ENCODE measurements around the gene ABR. TPM values are rescaled to one million over a fixed set of nuclear protein-coding genes. Genes with fewer than 3 reads are reported as not detected.
A peak's percentile ranks its signal among the peaks of the same experiment; 100 is the strongest.

ABR gene
- total and polyA plus RNA-seq, 2 donors = 17.7 to 37.6 TPM

- WGBS = 65% methylated on average over 13 of the region's 13 CpGs
- Histone ChIP-seq H3K27ac (ENCODE audit: low read depth in 1 of 2, low read length in 1 of 2) (peak overlapping the region in 1 of 2 donors; percentile 78), H3K4me3 (ENCODE audit: low read length in 2 of 2) (no peak overlapping the region), H3K4me1 (ENCODE audit: control insufficient read depth in 2 of 2, insufficient read depth in 2 of 2, low read length in 2 of 2) (peaks cover 22 to 31% of the 10 kb centered on the region in 2 donors), H3K36me3 (ENCODE audit: control insufficient read depth in 2 of 2, insufficient read depth in 2 of 2, low read length in 1 of 2) (peaks cover 48 to 60% of the 10 kb centered on the region in 2 donors), H3K27me3 (ENCODE audit: control insufficient read depth in 2 of 2, insufficient read depth in 1 of 2, low read length in 1 of 2) (no peaks in the 10 kb centered on the region), H3K9me3 (ENCODE audit: control insufficient read depth in 2 of 2, insufficient read depth in 1 of 2, low read length in 1 of 2) (no peaks in the 10 kb centered on the region)
- no peak for DNase-seq (ENCODE audit: low read depth in 6 of 9, low spot score in 9 of 9)
Measured at GRCh38 chr17:1004769-1005295, 174.9 kb downstream of the ABR start.

- Histone ChIP-seq H3K36me3 (ENCODE audit: control insufficient read depth in 2 of 2, insufficient read depth in 2 of 2, low read length in 1 of 2) (peaks cover 48 to 60% of the 10 kb centered on the region in 2 donors), H3K27ac (ENCODE audit: low read depth in 1 of 2, low read length in 1 of 2) (peak overlapping the region in 1 of 2 donors; percentile 57), H3K4me1 (ENCODE audit: control insufficient read depth in 2 of 2, insufficient read depth in 2 of 2, low read length in 2 of 2) (peaks cover 22 to 31% of the 10 kb centered on the region in 2 donors), H3K9me3 (ENCODE audit: control insufficient read depth in 2 of 2, insufficient read depth in 1 of 2, low read length in 1 of 2) (no peaks in the 10 kb centered on the region), H3K27me3 (ENCODE audit: control insufficient read depth in 2 of 2, insufficient read depth in 1 of 2, low read length in 1 of 2) (no peaks in the 10 kb centered on the region), H3K4me3 (ENCODE audit: low read length in 2 of 2) (no peak overlapping the region)
- WGBS = 90% methylated on average over 30 of the region's 30 CpGs
- no peak for DNase-seq (ENCODE audit: low read depth in 6 of 9, low spot score in 9 of 9)
Measured at GRCh38 chr17:1003972-1004768, 175.6 kb downstream of the ABR start.

- 97% methylated on average over 5 of the region's 5 CpGs for WGBS
- H3K27ac ChIP-seq (ENCODE audit: low read depth in 1 of 2, low read length in 1 of 2) = no peak overlapping the region
- peaks cover 48 to 55% of the 10 kb centered on the region in 2 donors for H3K36me3 ChIP-seq (ENCODE audit: control insufficient read depth in 2 of 2, insufficient read depth in 2 of 2, low read length in 1 of 2)
- peaks cover 22 to 33% of the 10 kb centered on the region in 2 donors for H3K4me1 ChIP-seq (ENCODE audit: control insufficient read depth in 2 of 2, insufficient read depth in 2 of 2, low read length in 2 of 2)
- no peaks in the 10 kb centered on the region for H3K27me3 ChIP-seq (ENCODE audit: control insufficient read depth in 2 of 2, insufficient read depth in 1 of 2, low read length in 1 of 2)
- no peak overlapping the region for H3K4me3 ChIP-seq (ENCODE audit: low read length in 2 of 2)
- no peak for DNase-seq (ENCODE audit: low read depth in 6 of 9, low spot score in 9 of 9)
- H3K9me3 ChIP-seq (ENCODE audit: control insufficient read depth in 2 of 2, insufficient read depth in 1 of 2, low read length in 1 of 2) = no peaks in the 10 kb centered on the region
Measured at GRCh38 chr17:1003633-1003971, 176.2 kb downstream of the ABR start.

- Histone ChIP-seq H3K27ac (ENCODE audit: low read depth in 1 of 2, low read length in 1 of 2) (no peak overlapping the region), H3K4me1 (ENCODE audit: control insufficient read depth in 2 of 2, insufficient read depth in 2 of 2, low read length in 2 of 2) (peaks cover 24 to 37% of the 10 kb centered on the region in 2 donors), H3K36me3 (ENCODE audit: control insufficient read depth in 2 of 2, insufficient read depth in 2 of 2, low read length in 1 of 2) (peaks cover 48 to 49% of the 10 kb centered on the region in 2 donors), H3K4me3 (ENCODE audit: low read length in 2 of 2) (no peak overlapping the region), H3K9me3 (ENCODE audit: control insufficient read depth in 2 of 2, insufficient read depth in 1 of 2, low read length in 1 of 2) (no peaks in the 10 kb centered on the region), H3K27me3 (ENCODE audit: control insufficient read depth in 2 of 2, insufficient read depth in 1 of 2, low read length in 1 of 2) (no peaks in the 10 kb centered on the region)
- DNase-seq (ENCODE audit: low read depth in 6 of 9, low spot score in 9 of 9) = no peak
- WGBS = 90% methylated on average over 19 of the region's 19 CpGs
Measured at GRCh38 chr17:1002771-1003555, 176.8 kb downstream of the ABR start.

GRCh38 chr17:1002412-1002753, 177.4 kb downstream of the ABR start:
- Histone ChIP-seq H3K4me1 (ENCODE audit: control insufficient read depth in 2 of 2, insufficient read depth in 2 of 2, low read length in 2 of 2) (peaks cover 27 to 43% of the 10 kb centered on the region in 2 donors), H3K27me3 (ENCODE audit: control insufficient read depth in 2 of 2, insufficient read depth in 1 of 2, low read length in 1 of 2) (no peaks in the 10 kb centered on the region), H3K9me3 (ENCODE audit: control insufficient read depth in 2 of 2, insufficient read depth in 1 of 2, low read length in 1 of 2) (no peaks in the 10 kb centered on the region), H3K36me3 (ENCODE audit: control insufficient read depth in 2 of 2, insufficient read depth in 2 of 2, low read length in 1 of 2) (peaks cover 46% of the 10 kb centered on the region in 2 donors), H3K4me3 (ENCODE audit: low read length in 2 of 2) (no peak overlapping the region), H3K27ac (ENCODE audit: low read depth in 1 of 2, low read length in 1 of 2) (no peak overlapping the region)
- no peak for DNase-seq (ENCODE audit: low read depth in 6 of 9, low spot score in 9 of 9)
- 97% methylated on average over 4 of the region's 4 CpGs for whole genome bisulfite sequencing

GRCh38 chr17:1001640-1002411, 178.0 kb downstream of the ABR start:
- WGBS = 96% methylated on average over 18 of the region's 18 CpGs

GRCh38 chr17:1000597-1001461, 179.0 kb downstream of the ABR start:
- Histone ChIP-seq H3K27me3 (ENCODE audit: control insufficient read depth in 2 of 2, insufficient read depth in 1 of 2, low read length in 1 of 2) (no peaks in the 10 kb centered on the region), H3K4me3 (ENCODE audit: low read length in 2 of 2) (no peak overlapping the region), H3K9me3 (ENCODE audit: control insufficient read depth in 2 of 2, insufficient read depth in 1 of 2, low read length in 1 of 2) (peaks cover 0 to 5% of the 10 kb centered on the region in 2 donors), H3K27ac (ENCODE audit: low read depth in 1 of 2, low read length in 1 of 2) (no peak overlapping the region), H3K36me3 (ENCODE audit: control insufficient read depth in 2 of 2, insufficient read depth in 2 of 2, low read length in 1 of 2) (peaks cover 42 to 46% of the 10 kb centered on the region in 2 donors), H3K4me1 (ENCODE audit: control insufficient read depth in 2 of 2, insufficient read depth in 2 of 2, low read length in 2 of 2) (peaks cover 19 to 40% of the 10 kb centered on the region in 2 donors)
- WGBS = 95% methylated on average over 15 of the region's 15 CpGs
- no peak for DNase-seq (ENCODE audit: low read depth in 6 of 9, low spot score in 9 of 9)

More at GRCh38 chr17:1001640-1002411, 178.0 kb downstream of the ABR start:
- H3K4me1 ChIP-seq (ENCODE audit: control insufficient read depth in 2 of 2, insufficient read depth in 2 of 2, low read length in 2 of 2) = peaks cover 27 to 44% of the 10 kb centered on the region in 2 donors
- H3K27me3 ChIP-seq (ENCODE audit: control insufficient read depth in 2 of 2, insufficient read depth in 1 of 2, low read length in 1 of 2) = no peaks in the 10 kb centered on the region
- H3K27ac ChIP-seq (ENCODE audit: low read depth in 1 of 2, low read length in 1 of 2) = no peak overlapping the region
- H3K9me3 ChIP-seq (ENCODE audit: control insufficient read depth in 2 of 2, insufficient read depth in 1 of 2, low read length in 1 of 2) = no peaks in the 10 kb centered on the region
- H3K36me3 ChIP-seq (ENCODE audit: control insufficient read depth in 2 of 2, insufficient read depth in 2 of 2, low read length in 1 of 2) = peaks cover 42 to 46% of the 10 kb centered on the region in 2 donors
- DNase-seq (ENCODE audit: low read depth in 6 of 9, low spot score in 9 of 9) = no peak
- H3K4me3 ChIP-seq (ENCODE audit: low read length in 2 of 2) = no peak overlapping the region

GRCh38 chr17:998111-998510, 181.7 kb downstream of the ABR start:
- peaks cover 35 to 36% of the 10 kb centered on the region in 2 donors for H3K36me3 ChIP-seq (ENCODE audit: control insufficient read depth in 2 of 2, insufficient read depth in 2 of 2, low read length in 1 of 2)
- H3K4me3 ChIP-seq (ENCODE audit: low read length in 2 of 2) = peak overlapping the region in 1 of 2 donors; percentile 99
- H3K4me1 ChIP-seq (ENCODE audit: control insufficient read depth in 2 of 2, insufficient read depth in 2 of 2, low read length in 2 of 2) = peaks cover 4 to 17% of the 10 kb centered on the region in 2 donors
- no peak for DNase-seq (ENCODE audit: low read depth in 6 of 9, low spot score in 9 of 9)
- H3K27me3 ChIP-seq (ENCODE audit: control insufficient read depth in 2 of 2, insufficient read depth in 1 of 2, low read length in 1 of 2) = no peaks in the 10 kb centered on the region
- WGBS = 87% methylated on average over 2 of the region's 2 CpGs
- H3K9me3 ChIP-seq (ENCODE audit: control insufficient read depth in 2 of 2, insufficient read depth in 1 of 2, low read length in 1 of 2) = peaks cover 3 to 16% of the 10 kb centered on the region in 2 donors
- no peak overlapping the region for H3K27ac ChIP-seq (ENCODE audit: low read depth in 1 of 2, low read length in 1 of 2)
